ENCODE results near the gene CA5B. TPM values are rescaled to one million over a fixed set of nuclear protein-coding genes. Genes with fewer than 3 reads are reported as not detected.

The CA5B gene
- total and polyA plus RNA-seq, 2 of the 8 experiments (the other 6 are each of a cell fraction or from before 2014, with no cell fraction given): 3.3 to 8.6 TPM

GRCh38 chrX:15755091-15755490, 17.0 kb downstream of the CA5B start:
- H3K14ac ChIP-seq (ENCODE audit: insufficient read length): no peak overlapping the region
- H3K27me3 ChIP-seq (replicated peaks in 1 of 4; ENCODE audit: control insufficient read depth in 3 of 4, extremely low read depth in 1 of 4, insufficient read depth in 3 of 4, low read length in 3 of 4): no peaks in the 10 kb centered on the region
- no peak for TF ChIP-seq CHD2 (IDR thresholded peaks at IDR 0.05; ENCODE audit: low read length)
- no peak for TF ChIP-seq JUN (IDR thresholded peaks at IDR 0.05; ENCODE audit: low read depth, low read length)
- TF ChIP-seq EZH2 (IDR thresholded peaks at IDR 0.05; ENCODE audit: low read depth, low read length, severe bottlenecking): no peak
- TF ChIP-seq EP300 (IDR thresholded peaks at IDR 0.05; ENCODE audit: borderline replicate concordance in 1 of 2, low read depth in 2 of 2, low read length in 2 of 2): no peak
- no peak for TF ChIP-seq YY1 (IDR thresholded peaks at IDR 0.05; ENCODE audit: low read depth, low read length)
- TF ChIP-seq TEAD4 (IDR thresholded peaks at IDR 0.05; ENCODE audit: low read depth, low read length): no peak
- TF ChIP-seq E2F6 (IDR thresholded peaks at IDR 0.05): no peak
- TF ChIP-seq RNF2 (IDR thresholded peaks at IDR 0.05; ENCODE audit: borderline replicate concordance, low read depth, low read length, missing control alignments, poor library complexity, severe bottlenecking): no peak
- TF ChIP-seq BRCA1 (IDR thresholded peaks at IDR 0.05; ENCODE audit: low read depth, low read length): no peak
- H3K36me3 ChIP-seq (ENCODE audit: control insufficient read depth in 2 of 4, insufficient read depth in 4 of 4, low read length in 3 of 4): no peaks in the 10 kb centered on the region
- no peak for DNase-seq (ENCODE audit: low read depth in 1 of 2, low spot score in 2 of 2)
- H2BK15ac ChIP-seq (ENCODE audit: low read length): no peak overlapping the region
- no peaks in the 10 kb centered on the region for H3K79me2 ChIP-seq (ENCODE audit: control insufficient read depth in 1 of 2, insufficient read depth in 2 of 2, low read length in 2 of 2)
- H3K79me1 ChIP-seq (ENCODE audit: low read depth, low read length): no peaks in the 10 kb centered on the region
- H4K20me1 ChIP-seq (replicated peaks in 1 of 2; ENCODE audit: control insufficient read depth in 1 of 2, insufficient read depth in 2 of 2, low read length in 2 of 2): no peaks in the 10 kb centered on the region
- FAIRE-seq: no peak
- no peak overlapping the region for H2AFZ ChIP-seq (ENCODE audit: low read length)
- no peak overlapping the region for H4K5ac ChIP-seq (ENCODE audit: insufficient read length, low read depth, low read length)
- H3K9ac ChIP-seq (replicated peaks in 1 of 4; ENCODE audit: extremely low read depth in 1 of 4, low read depth in 3 of 4, low read length in 3 of 4): no peak overlapping the region
- no peak overlapping the region for H4K8ac ChIP-seq (ENCODE audit: extremely low read depth, insufficient read depth, low read length)
- H4K91ac ChIP-seq (replicated peaks; ENCODE audit: insufficient read length, low read length): no peak overlapping the region
- H3K4me2 ChIP-seq (ENCODE audit: insufficient read depth in 1 of 2, low read depth in 2 of 2, low read length in 2 of 2): no peak overlapping the region
- no peak overlapping the region for H2BK12ac ChIP-seq (ENCODE audit: low read depth, low read length)
- no peak overlapping the region for H2AK5ac ChIP-seq (ENCODE audit: low read depth, low read length)
- no peak overlapping the region for H3K4ac ChIP-seq (replicated peaks; ENCODE audit: insufficient read length, low read depth, low read length)
- H3K4me3 ChIP-seq (ENCODE audit: extremely low read depth in 1 of 4, insufficient read depth in 2 of 4, low read depth in 3 of 4, low read length in 4 of 4): no peak overlapping the region
- 90% methylated on average over 2 of the region's 2 CpGs; no CpG with 5 or more reads in 1 of the 2 experiments for WGBS, 2 experiments (ENCODE audit: extremely low coverage in 1 of 2, insufficient coverage in 1 of 2, insufficient read length in 1 of 2, insufficient replicate concordance in 2 of 2, low coverage in 1 of 2, low lambda C conversion rate in 2 of 2, missing lambda C conversion rate in 1 of 2)
- H3K4me1 ChIP-seq (replicated peaks in 1 of 4; ENCODE audit: control insufficient read depth in 3 of 4, insufficient read depth in 4 of 4, low read length in 3 of 4): peaks cover 0 to 8% (median 0%) of the 10 kb centered on the region in 4 experiments; a peak in 1 of 7 replicates
- no peak overlapping the region for H3K18ac ChIP-seq (ENCODE audit: extremely low read depth, low read length)
- no peak overlapping the region for H3K27ac ChIP-seq (ENCODE audit: low read depth, low read length)
- ChIA-PET POLR2A (ENCODE audit: partially characterized antibody) (no interaction called here), CTCF (ENCODE audit: partially characterized antibody) (no interaction called here)
- H3K56ac ChIP-seq (replicated peaks; ENCODE audit: insufficient read length, low read depth, low read length): no peak overlapping the region
- H3K23ac ChIP-seq (ENCODE audit: insufficient read length): no peak overlapping the region
- H2BK20ac ChIP-seq (ENCODE audit: low read length): no peak overlapping the region
- no peaks in the 10 kb centered on the region for H3K23me2 ChIP-seq (ENCODE audit: low read depth, low read length)
- no peaks in the 10 kb centered on the region for H3K9me3 ChIP-seq (ENCODE audit: insufficient read depth in 2 of 2, low read depth in 1 of 2, low read length in 1 of 2)
- no peak overlapping the region for H2BK5ac ChIP-seq (ENCODE audit: low read depth, low read length)
- H2BK120ac ChIP-seq (replicated peaks; ENCODE audit: low read depth, low read length): no peak overlapping the region
